ENCODE measurements around the gene MEIS3. TPM values are rescaled to one million over a fixed set of nuclear protein-coding genes. Genes with fewer than 3 reads are reported as not detected.

MEIS3 gene
- polyA plus RNA-seq, 2 of the 4 experiments (the other 2 are of a cell fraction), result 16.5 to 27.1 TPM

- POLR2A ChIA-PET, result no interaction called here
- no peaks in the 10 kb centered on the region for H3K9me3 ChIP-seq
- FAIRE-seq, result no peak
- H3K27ac ChIP-seq, result no peak overlapping the region; a peak in 1 of 6 replicates
- peaks cover 46% of the 10 kb centered on the region for H3K4me1 ChIP-seq
- 60% methylated on average over 16 of the region's 16 CpGs for WGBS (ENCODE audit: missing lambda C conversion rate)
- DNase-seq (ENCODE audit: low read depth in 1 of 2, low spot score in 1 of 2), result no peak
- CTCF ChIA-PET, result interaction anchor here (1.5 kb wide), 1 partner anchor 12 kb away, joined by 5 read pairs; no protein-coding TSS in a partner anchor
- H3K4me3 ChIP-seq, result no peak overlapping the region
- ATAC-seq, result no peak
- TF ChIP-seq MAFK (IDR thresholded peaks at IDR 0.05; ENCODE audit: partially characterized antibody) (no peak), KDM5A (IDR thresholded peaks at IDR 0.05) (no peak)
- H3K4me2 ChIP-seq, result peak overlapping the region; percentile 61
Measured at GRCh38 chr19:47421244-47421786, 2.0 kb upstream of the MEIS3 start.

- peak overlapping the region; percentile 98 for H3K4me2 ChIP-seq
- CTCF ChIA-PET, result interaction anchor here (1.0 to 1.8 kb wide), 4 partner anchors 8 to 143 kb away, joined by 3 to 6 read pairs (median 3); no protein-coding TSS in a partner anchor
Measured at GRCh38 chr19:47419789-47420188, 462 bp upstream of the MEIS3 start.

GRCh38 chr19:47418692-47419029 lies 666 bp downstream of the MEIS3 start:
- ChIA-PET CTCF (interaction anchor here (1.2 to 1.8 kb wide), 2 partner anchors 9 to 70 kb away, joined by 4 to 6 read pairs; partner anchors contain the start of gene DHX34), POLR2A (interaction anchor here (0.6 kb wide), 1 partner anchor 142 kb away, joined by 4 read pairs; no protein-coding TSS in a partner anchor)
- ATAC-seq, result peak in 1 of 2 experiments; percentile 1; a peak in 2 of 6 replicates
- peak overlapping the region; percentile 98 for H3K4me2 ChIP-seq
- DNase-seq (ENCODE audit: low read depth in 1 of 2, low spot score in 1 of 2), result no peak
- peak overlapping the region; percentile 75 for H3K4me3 ChIP-seq
- H3K9me3 ChIP-seq, result no peaks in the 10 kb centered on the region
- peaks cover 46% of the 10 kb centered on the region for H3K4me1 ChIP-seq
- WGBS (ENCODE audit: missing lambda C conversion rate), result 8% methylated on average over 6 of the region's 9 CpGs
- no peak for TF ChIP-seq JUNB (IDR thresholded peaks at IDR 0.05)
- no peak for FAIRE-seq
- H3K27ac ChIP-seq, result peak overlapping the region; percentile 87 to 93

More at GRCh38 chr19:47419789-47420188, 462 bp upstream of the MEIS3 start:
- Histone ChIP-seq H3K9me3 (no peaks in the 10 kb centered on the region), H3K27ac (peak overlapping the region in 1 of 2 experiments; percentile 93; a peak in 3 of 6 replicates), H3K4me3 (no peak overlapping the region; the same call in 2 of the 3 replicates), H3K4me1 (peaks cover 46% of the 10 kb centered on the region)
- no peak for TF ChIP-seq EHF (CRISPR knock-in tag; IDR thresholded peaks at IDR 0.05)
- TF ChIP-seq JUN (IDR thresholded peaks at IDR 0.05), result 0 out of 5 replicates have a peak, but pooled peaks of 1 of the 2 experiments have one; percentile 1
- FAIRE-seq (no peak), DNase-seq (ENCODE audit: low read depth in 1 of 2, low spot score in 1 of 2) (no peak), ATAC-seq (no peak)
- 73% methylated on average over 16 of the region's 19 CpGs for WGBS (ENCODE audit: missing lambda C conversion rate)
- POLR2A ChIA-PET, result no interaction called here

GRCh38 chr19:47417746-47418691 lies 1.3 kb downstream of the MEIS3 start:
- DNase-seq (ENCODE audit: low read depth in 1 of 2, low spot score in 1 of 2) (no peak), ATAC-seq (no peak), FAIRE-seq (peak; percentile 59)
- ChIA-PET POLR2A (no interaction called here), CTCF (interaction anchor here (0.6 to 4.7 kb wide), 8 partner anchors 10 to 325 kb away, joined by 3 to 54 read pairs (median 5); partner anchors contain the start of gene DHX34)
- Histone ChIP-seq H3K27ac (peak overlapping the region; percentile 87 to 93; a peak in 5 of 6 replicates), H3K4me2 (peak overlapping the region; percentile 98), H3K9me3 (no peaks in the 10 kb centered on the region), H3K4me3 (peak overlapping the region; percentile 75), H3K4me1 (peaks cover 46% of the 10 kb centered on the region)
- WGBS (ENCODE audit: missing lambda C conversion rate), result 69% methylated on average over 34 of the region's 34 CpGs
- 0 out of 2 replicates have a peak, but pooled peaks have one; percentile 5 for TF ChIP-seq MAX (IDR thresholded peaks at IDR 0.05)
- no peak for TF ChIP-seq KDM5A (IDR thresholded peaks at IDR 0.05)
- no peak for TF ChIP-seq HOXB13 (CRISPR knock-in tag; IDR thresholded peaks at IDR 0.05; ENCODE audit: low read depth)
- TF ChIP-seq E2F6 (IDR thresholded peaks at IDR 0.05; ENCODE audit: borderline replicate concordance, low read depth), result no peak
- TF ChIP-seq CTCF (IDR thresholded peaks at IDR 0.05), result no peak
- TF ChIP-seq RAD21 (conservative IDR thresholded peaks at IDR 0.05 in 1 of 2, IDR thresholded peaks at IDR 0.05 in 1 of 2), result no peak
- no peak for TF ChIP-seq ELK1 (IDR thresholded peaks at IDR 0.05; ENCODE audit: low read depth, low read length)
- no peak for TF ChIP-seq TFCP2L1 (CRISPR knock-in tag; IDR thresholded peaks at IDR 0.05)
